Measurements from ENCODE around the gene NCOA1.
"Not testable (repeated sequence)": the region's sequence is repeated elsewhere in the genome, so short reads cannot be mapped to it uniquely, and the experiment has no call there.

Gene NCOA1

GRCh38 chr2:24477229-24477628 is 13.8 kb upstream of the NCOA1 start:
- DNase-seq: no peak

- DNase-seq: no peak
Observed at GRCh38 chr2:24478243-24478642, 12.8 kb upstream of the NCOA1 start.

DNA sequence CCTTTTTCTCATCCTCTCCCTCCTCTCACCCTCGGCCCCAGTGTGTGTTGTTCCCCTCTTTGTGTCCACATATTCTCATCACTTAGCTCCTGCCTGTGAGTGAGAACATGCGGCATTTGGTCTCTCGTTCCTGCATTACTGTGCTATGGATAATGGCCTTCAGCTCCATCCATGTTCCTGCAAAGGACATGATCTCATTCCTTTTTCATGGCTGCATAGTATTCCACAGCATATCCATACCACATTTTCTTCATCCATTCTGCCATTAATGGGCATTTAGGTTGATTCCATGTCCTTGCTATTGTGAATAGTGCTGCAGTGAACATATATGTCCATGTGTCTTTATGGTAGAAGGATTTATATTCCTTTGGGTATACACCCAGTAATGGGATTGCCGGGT is 10.8 kb upstream of the NCOA1 start:
- DNase-seq: no peak

GRCh38 chr2:24482251-24482971 is 8.6 kb upstream of the NCOA1 start:
- DNase-seq: no peak

DNA sequence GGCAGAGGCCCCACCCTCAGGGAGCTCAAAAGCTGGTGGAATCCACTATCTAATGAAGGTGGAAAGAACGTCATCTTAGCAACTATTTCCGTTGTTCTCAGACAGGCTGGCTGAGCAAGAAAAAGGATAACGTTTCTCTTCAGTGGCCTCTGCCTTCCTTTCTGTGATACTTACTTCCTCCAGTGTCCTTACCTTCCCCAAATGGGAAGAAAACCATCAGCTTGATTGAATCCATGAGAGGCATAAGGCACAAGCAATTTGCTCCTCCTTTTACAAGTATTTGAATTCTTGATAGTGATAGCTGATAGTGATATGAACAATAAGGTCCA is 8.1 kb upstream of the NCOA1 start:
- no peak for DNase-seq

- not testable (repeated sequence) for DNase-seq
Observed at GRCh38 chr2:24484677-24485076, 6.4 kb upstream of the NCOA1 start.

DNA sequence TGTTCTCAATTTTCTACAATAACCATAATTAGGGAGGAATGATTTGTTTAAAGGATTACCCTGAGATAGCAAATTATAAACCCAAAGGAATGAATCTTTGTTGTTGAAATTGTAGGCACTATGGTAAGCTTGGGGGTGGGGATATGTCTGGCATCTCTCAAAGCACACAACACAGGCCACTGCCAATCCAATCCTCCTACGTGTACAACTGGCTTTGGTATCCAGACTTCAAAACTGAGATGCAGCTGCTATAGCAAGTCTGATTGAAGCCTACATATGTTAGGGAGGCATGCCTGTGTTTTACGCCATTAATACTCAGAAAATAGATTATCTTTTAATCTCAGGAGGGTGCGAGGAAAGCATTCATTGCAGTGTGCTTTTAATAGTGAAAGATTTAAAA is 5.9 kb upstream of the NCOA1 start:
- DNase-seq: no peak

DNA sequence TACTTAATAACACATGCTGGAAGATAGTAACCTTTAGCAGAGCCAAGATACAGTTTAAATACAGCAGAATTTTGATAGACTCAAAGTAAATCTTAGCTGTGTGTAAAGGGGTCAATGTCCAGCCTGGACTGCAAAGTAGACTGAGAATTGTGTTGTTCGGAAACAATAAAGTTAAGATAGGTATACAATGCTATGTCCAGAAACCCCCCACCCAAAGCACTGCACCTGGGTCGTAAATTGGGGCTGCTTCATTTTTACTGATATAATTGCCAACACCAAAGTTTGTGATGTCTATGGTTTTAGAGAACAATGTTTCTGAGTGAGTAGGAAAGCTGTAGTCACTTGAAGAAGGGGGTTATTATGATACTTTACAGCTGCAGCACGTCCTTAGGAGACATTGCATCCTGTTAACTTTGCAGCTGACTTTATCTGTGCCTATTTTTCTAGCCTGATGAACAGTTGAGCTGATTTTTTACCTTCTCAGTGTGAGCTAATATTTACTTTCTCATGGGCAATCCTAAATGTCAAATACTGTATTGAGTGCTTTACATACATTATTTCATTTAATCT is 4.3 kb upstream of the NCOA1 start:
- DNase-seq: no peak

- no peak for DNase-seq
Observed at GRCh38 chr2:24489465-24490180, 1.4 kb upstream of the NCOA1 start.

- no peak for DNase-seq
Observed at GRCh38 chr2:24490181-24490689, 819 bp upstream of the NCOA1 start.

DNA sequence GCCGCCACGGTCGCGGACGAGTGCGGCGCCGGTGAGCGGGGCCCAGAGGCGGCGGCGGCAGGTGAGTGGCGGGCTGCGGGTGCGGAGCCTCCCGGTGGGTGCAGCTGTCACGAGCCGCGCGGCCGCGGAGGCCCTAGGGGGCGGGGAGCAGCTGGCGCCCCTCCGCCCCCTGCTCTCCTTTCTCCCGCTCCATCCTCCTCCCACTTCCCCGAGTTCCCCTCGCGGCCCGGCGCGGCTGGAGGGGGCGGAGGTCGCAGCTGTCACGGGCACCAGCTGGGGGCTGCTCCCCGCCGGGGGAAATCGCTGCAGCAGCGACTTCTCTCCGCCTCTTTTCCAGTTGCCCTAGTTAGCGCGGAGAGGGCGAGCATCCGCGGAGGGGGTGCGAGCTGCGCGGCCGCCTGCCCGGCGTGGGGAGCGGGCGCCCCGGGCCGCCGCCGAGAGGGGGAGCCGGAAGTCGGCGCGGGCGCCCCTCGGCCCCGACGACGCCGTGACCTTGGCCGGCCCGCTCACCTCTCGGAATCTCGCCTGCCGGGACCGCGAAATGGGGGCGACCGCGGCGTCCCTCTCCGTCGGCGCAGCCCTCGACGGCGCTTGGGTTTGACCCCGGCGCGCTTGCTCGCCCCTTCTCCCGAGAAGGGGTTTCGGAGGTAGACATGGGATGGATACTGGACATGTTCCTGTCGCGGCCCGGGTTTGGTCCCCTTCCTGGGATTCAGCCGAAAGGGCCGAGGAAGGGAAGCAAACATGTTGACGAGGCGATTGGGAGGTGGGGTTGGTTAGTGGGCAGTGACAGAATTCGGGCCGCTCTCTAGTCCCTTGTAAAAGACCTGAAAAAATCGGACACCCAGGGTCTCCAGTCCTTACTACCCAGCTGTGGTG is 727 bp downstream of the NCOA1 start:
- DNase-seq: no peak

- DNase-seq: no peak
Observed at GRCh38 chr2:24492421-24493279, 1.6 kb downstream of the NCOA1 start.

- no peak for DNase-seq
Observed at GRCh38 chr2:24493713-24494112, 2.7 kb downstream of the NCOA1 start.

GRCh38 chr2:24494410-24494809 is 3.4 kb downstream of the NCOA1 start:
- DNase-seq: no peak

- no peak for DNase-seq
Observed at GRCh38 chr2:24495451-24495850, 4.4 kb downstream of the NCOA1 start.

DNA sequence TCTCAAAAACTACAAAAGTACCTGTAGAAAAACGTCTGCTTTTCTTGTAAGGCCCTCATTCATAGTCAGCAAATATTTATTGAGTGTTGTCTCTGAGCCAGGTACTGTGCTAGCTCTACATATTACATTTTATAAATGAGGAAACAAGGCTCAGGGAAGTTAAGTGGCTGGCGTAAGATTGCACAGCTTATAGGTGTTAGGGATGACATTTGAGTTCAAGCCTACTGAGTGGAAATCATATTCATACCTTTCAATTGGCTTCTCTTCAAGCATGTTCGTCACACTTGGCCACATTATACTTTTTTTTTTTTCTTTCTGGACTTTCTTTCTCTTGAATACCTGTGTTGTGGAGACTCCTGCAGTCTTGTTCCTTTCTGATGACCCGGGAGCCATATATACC is 5.9 kb downstream of the NCOA1 start:
- DNase-seq: no peak

- DNase-seq: no peak
Observed at GRCh38 chr2:24497685-24498084, 6.6 kb downstream of the NCOA1 start.

GRCh38 chr2:24498121-24498520 is 7.1 kb downstream of the NCOA1 start:
- DNase-seq: no peak

DNA sequence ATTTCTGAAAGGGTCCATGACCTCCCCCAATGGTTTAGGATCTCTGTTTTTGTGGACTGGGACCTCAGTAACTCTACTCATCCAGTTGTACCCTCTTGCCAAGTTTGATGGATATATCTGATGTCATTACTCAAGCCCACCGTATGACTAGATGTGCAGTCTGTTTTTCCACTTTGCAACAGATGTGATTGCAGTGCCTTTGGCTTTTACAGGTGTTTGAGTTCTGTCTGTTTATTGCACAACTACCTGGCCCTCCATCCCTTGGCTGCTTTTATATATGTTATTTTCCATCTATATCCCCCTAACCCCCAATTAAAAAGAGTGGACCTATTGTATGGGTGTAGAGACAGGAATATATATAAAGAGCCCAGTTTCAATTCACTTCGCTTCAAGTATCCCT is 10.8 kb downstream of the NCOA1 start:
- no peak for DNase-seq

DNA sequence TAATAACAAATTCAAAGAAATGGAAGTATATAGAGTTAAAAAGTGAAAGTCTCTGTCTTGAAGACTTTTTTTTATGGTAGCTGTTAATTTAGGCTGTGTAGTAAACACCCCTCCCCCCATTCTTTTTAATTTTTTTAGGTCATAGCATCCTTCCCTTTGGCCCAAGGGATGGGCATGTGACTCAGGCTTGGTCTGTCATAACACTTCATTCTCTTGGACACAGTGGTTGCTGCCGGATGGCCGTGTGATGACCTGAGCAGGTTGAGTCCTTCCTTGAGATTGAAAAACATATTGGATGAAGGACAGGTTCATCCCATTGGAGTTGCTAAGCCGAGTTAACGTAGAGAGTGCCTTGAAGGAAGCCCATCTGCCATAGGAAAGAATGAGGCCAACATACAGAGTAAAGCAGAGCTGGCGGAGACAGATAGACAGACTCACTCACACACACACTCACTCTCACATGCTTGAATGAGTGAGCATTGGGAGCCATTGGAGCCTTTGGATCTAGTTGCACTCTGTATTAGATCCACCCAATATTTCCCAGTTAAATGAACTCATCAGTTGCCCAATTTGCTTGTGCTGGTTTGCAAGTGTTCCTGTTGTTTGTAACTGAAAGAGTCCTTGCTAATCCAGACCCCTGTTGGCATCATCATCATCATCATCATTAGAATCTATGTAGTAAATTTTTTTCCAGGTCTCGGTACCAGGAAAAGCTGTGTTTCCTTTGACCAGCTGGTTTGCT is 14.7 kb downstream of the NCOA1 start:
- DNase-seq: no peak

DNA sequence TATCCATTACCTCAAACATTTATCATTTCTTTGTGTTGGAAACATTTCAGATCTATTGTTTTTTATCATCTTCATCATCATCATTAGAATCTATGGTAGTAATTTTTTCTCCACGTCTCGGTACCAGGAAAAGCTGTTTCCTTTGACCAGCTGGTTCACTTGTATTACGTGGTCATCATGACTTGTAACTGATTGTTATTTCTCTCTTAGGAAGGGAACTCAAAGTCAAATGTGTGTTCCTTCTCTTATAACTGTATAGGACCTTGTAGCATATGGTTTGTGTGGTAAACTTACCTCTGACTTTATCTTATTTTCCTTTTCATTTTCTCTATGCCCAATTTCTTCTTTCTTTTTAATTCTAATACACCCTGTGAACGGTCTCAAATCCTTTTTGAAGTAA is 16.5 kb downstream of the NCOA1 start:
- no peak for DNase-seq

- no peak for DNase-seq
Observed at GRCh38 chr2:24508878-24509277, 17.8 kb downstream of the NCOA1 start.

All from NCI-H2081 treated with DMSO at 0.1 percent for 48 hours (cell line).